Natural killer cell treated with Interleukin-12 subunit alpha and Interleukin-12 subunit beta and Interleukin-15 and Interleukin-18, amount 100 ng/mL, for 72 hours (primary cell): ENCODE data around the gene DDX10. TPM values are rescaled to one million over a fixed set of nuclear protein-coding genes. Genes with fewer than 3 reads are reported as not detected.

ENCODE experiments used
- total RNA-seq, 2 donors: library from RNA; stranded (reverse); gene quantifications; one replicate each; pipeline ENCODE4 v1.2.3, GENCODE V29; 2022

Gene DDX10
- total RNA-seq, 2 donors from 2014 or later, result 39.2 to 84.1 TPM

Other genes with a start within 250 kb of the DDX10 start
- under 1 TPM; 0.31 TPM for gene C11orf65, start 197.5 kb upstream of the DDX10 start, total RNA-seq
- 10 to 100 TPM; 14.7 to 15.6 TPM for gene POGLUT3, start 166.7 kb upstream of the DDX10 start, total RNA-seq
- gene EXPH5, start 71.3 kb upstream of the DDX10 start, total RNA-seq, result under 1 TPM; 0.56 to 0.90 TPM